Gastroesophageal sphincter (tissue), 4 donors: ENCODE measurements around the gene MGRN1. TPM values are rescaled to one million over a fixed set of nuclear protein-coding genes. Genes with fewer than 3 reads are reported as not detected.

ENCODE experiments used
- ATAC-seq: fragments of 150-250 bp; one replicate; pipeline ENCODE4 v1.9.1; 2016; ENCODE audit warnings: mild to moderate bottlenecking, moderate library complexity
- H3K27ac ChIP-seq, 4 donors: fragments of 200-600 bp; sonication (generic) in 3 of 4; 1 replicate in 3 of 4; 2 replicates in 1 of 4; pipeline ENCODE4 v1.5.1; 2016 to 2019
- H3K27me3 ChIP-seq: fragments of 200-600 bp; sonication (generic); one replicate; pipeline ENCODE4 v1.5.1; 2019
- H3K36me3 ChIP-seq, 2 donors: fragments of 200-600 bp; sonication (generic); one replicate each; pipeline ENCODE4 v1.5.1; 2019; ENCODE audit warnings: control low read depth in 1 of 2
- H3K4me1 ChIP-seq, 3 donors: fragments of 200-600 bp; sonication (generic); 1 replicate in 2 of 3; 2 replicates in 1 of 3; pipeline ENCODE4 v1.5.1; 2016 to 2019; ENCODE audit warnings: control low read depth in 2 of 3
- H3K4me3 ChIP-seq, 2 donors: fragments of 200-600 bp; sonication (generic); one replicate each; pipeline ENCODE4 v1.5.1; 2019; ENCODE audit warnings: mild to moderate bottlenecking in 1 of 2, moderate library complexity in 1 of 2
- H3K9me3 ChIP-seq, 3 donors: fragments of 200-600 bp; sonication (generic); one replicate each; pipeline ENCODE4 v1.5.1; 2017 to 2019; ENCODE audit warnings: control low read depth in 2 of 3
- EP300 ChIP-seq: sonication (generic); formaldehyde crosslinking; IDR thresholded peaks from one replicate; pipeline ENCODE4 v1.6.1; 2017; ENCODE audit warnings: antibody characterized with exemption, mild to moderate bottlenecking
- POLR2A ChIP-seq, 2 donors: fragments of 450-650 bp; IDR thresholded peaks; one replicate each; pipeline ENCODE4 v1.6.1; 2017; ENCODE audit warnings: antibody characterized with exemption in 2 of 2, mild to moderate bottlenecking in 2 of 2, moderate library complexity in 1 of 2
- POLR2AphosphoS5 ChIP-seq: sonication (generic); formaldehyde crosslinking; IDR thresholded peaks from one replicate; pipeline ENCODE4 v1.6.1; 2017; ENCODE audit warnings: antibody characterized with exemption
- WGBS, 2 donors: methylation state at CpG; one replicate each; pipeline ENCODE4 v1.1.5; 2018; ENCODE audit warnings: low coverage in 1 of 2; 5-methylcytosine and 5-hydroxymethylcytosine counted together
- total RNA-seq, 4 donors: library from RNA; depleted of rRNA; stranded (reverse); fragments of >200 nt; gene quantifications; one replicate each; pipeline ENCODE4 v1.1.0, GENCODE V29; 2016
- TF ChIP-seq, protein P1 (sequence below), 4 experiments: fragments of 200-600 bp in 2 of 4; fragments of 450-650 bp in 2 of 4; sonication (generic) in 1 of 4; IDR thresholded peaks; one replicate each; pipeline ENCODE4 v1.5.1; 2017 to 2019; ENCODE audit warnings: antibody characterized with exemption in 4 of 4, mild to moderate bottlenecking in 2 of 4, moderate library complexity in 2 of 4

Gene MGRN1
- total RNA-seq, 4 donors from 2014 or later: 29.2 to 67.0 (median 40.5) TPM

DNA sequence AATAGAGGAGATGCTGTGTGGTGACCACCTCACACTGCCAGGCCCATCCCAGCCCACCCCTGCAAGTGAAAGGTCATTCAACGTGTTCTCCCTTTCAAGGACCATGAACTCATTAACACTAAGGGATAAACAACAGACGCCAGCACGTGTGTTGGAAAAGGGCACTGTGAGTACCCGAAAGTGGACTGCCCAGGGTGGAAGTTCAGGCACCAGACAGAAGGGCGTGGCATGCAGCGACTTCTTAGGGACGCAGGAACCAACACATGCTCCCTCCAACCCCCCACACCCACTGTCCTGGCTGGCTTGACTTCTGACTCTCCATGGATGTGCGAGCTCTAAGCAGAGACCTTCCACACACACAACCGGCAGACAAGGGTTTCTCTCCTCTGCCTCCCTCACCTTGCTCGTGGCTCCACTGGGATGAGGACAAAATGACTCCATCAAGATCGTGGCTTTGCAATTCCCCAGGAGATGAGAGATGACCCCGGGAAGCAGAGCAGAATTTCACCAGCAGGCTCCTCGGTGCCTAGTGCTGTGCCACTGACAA, 20.9 kb upstream of the MGRN1 start:
- Histone ChIP-seq H3K9me3 (no peaks in the 10 kb centered on the region), H3K4me1 (peaks cover 0 to 35% (median 12%) of the 10 kb centered on the region in 3 donors), H3K27ac (no peak overlapping the region), H3K4me3 (no peak overlapping the region), H3K36me3 (peaks cover 0 to 20% of the 10 kb centered on the region in 2 donors), H3K27me3 (no peaks in the 10 kb centered on the region)
- 75% methylated on average over 5 of the region's 13 CpGs; no CpG with 5 or more reads in 1 of the 2 donors for WGBS, 2 donors
- TF ChIP-seq POLR2A (IDR thresholded peaks at IDR 0.05) (no peak), EP300 (no peak), POLR2AphosphoS5 (no peak)
- TF ChIP-seq, protein P1, sequence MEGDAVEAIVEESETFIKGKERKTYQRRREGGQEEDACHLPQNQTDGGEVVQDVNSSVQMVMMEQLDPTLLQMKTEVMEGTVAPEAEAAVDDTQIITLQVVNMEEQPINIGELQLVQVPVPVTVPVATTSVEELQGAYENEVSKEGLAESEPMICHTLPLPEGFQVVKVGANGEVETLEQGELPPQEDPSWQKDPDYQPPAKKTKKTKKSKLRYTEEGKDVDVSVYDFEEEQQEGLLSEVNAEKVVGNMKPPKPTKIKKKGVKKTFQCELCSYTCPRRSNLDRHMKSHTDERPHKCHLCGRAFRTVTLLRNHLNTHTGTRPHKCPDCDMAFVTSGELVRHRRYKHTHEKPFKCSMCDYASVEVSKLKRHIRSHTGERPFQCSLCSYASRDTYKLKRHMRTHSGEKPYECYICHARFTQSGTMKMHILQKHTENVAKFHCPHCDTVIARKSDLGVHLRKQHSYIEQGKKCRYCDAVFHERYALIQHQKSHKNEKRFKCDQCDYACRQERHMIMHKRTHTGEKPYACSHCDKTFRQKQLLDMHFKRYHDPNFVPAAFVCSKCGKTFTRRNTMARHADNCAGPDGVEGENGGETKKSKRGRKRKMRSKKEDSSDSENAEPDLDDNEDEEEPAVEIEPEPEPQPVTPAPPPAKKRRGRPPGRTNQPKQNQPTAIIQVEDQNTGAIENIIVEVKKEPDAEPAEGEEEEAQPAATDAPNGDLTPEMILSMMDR (IDR thresholded peaks at IDR 0.05): no peak
- ATAC-seq: no peak

DNA sequence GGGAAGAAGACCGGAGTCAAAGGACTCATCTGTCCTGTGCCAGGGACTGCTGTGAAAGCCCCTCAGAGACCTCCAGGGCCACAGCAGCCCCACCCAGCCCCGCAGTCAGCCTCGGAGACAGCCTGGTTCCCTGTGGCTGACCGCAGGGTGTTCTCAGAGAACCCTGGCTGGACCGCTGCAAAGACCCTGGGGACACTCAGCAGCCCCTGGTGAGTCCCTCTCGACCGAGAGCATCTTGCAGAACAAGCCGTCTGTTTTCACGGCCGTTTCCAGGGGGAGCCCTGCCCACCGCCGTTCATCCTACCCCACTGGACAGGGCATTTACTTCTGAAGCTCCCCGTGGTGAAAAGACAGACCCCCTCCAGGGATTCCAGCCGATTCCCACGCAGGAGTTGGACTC, 20.2 kb upstream of the MGRN1 start:
- no peaks in the 10 kb centered on the region for H3K9me3 ChIP-seq
- no peak overlapping the region for H3K27ac ChIP-seq
- 75% methylated on average over 5 of the region's 15 CpGs; no CpG with 5 or more reads in 1 of the 2 donors for WGBS, 2 donors
- H3K36me3 ChIP-seq: peaks cover 0 to 27% of the 10 kb centered on the region in 2 donors
- TF ChIP-seq POLR2A (IDR thresholded peaks at IDR 0.05) (no peak), POLR2AphosphoS5 (no peak), EP300 (no peak)
- TF ChIP-seq, protein P1 (IDR thresholded peaks at IDR 0.05): no peak
- no peak for ATAC-seq
- H3K4me1 ChIP-seq: peaks cover 0 to 37% (median 12%) of the 10 kb centered on the region in 3 donors
- H3K27me3 ChIP-seq: no peaks in the 10 kb centered on the region
- no peak overlapping the region for H3K4me3 ChIP-seq

DNA sequence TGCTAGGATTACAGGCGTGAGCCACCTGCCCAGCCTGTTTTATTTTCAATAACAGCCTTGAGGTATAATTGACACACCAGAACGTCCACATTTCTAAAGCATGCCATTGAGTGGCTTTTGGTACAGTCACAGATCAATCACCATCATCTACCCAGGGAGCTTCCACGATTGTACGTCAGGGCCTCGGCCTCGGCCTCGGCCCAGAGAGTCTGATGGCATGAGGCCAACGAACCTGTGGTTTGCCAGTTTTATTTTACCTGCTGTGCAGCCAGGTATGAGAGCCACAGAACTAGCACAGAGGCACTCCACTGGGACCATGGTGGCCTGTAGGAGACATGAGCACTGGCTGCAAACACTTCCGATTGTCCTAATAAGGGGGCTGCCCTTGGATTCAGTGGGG, 18.3 kb upstream of the MGRN1 start:
- WGBS, 2 donors: 75 to 85% methylated on average over 4 to 8 of the region's 9 CpGs
- Histone ChIP-seq H3K27me3 (no peaks in the 10 kb centered on the region), H3K27ac (no peak overlapping the region), H3K36me3 (peaks cover 0 to 41% of the 10 kb centered on the region in 2 donors), H3K4me3 (no peak overlapping the region), H3K9me3 (no peaks in the 10 kb centered on the region), H3K4me1 (peaks cover 0 to 43% (median 16%) of the 10 kb centered on the region in 3 donors)
- TF ChIP-seq POLR2A (IDR thresholded peaks at IDR 0.05) (no peak), POLR2AphosphoS5 (no peak), EP300 (no peak)
- TF ChIP-seq, protein P1 (IDR thresholded peaks at IDR 0.05): no peak
- ATAC-seq: no peak

DNA sequence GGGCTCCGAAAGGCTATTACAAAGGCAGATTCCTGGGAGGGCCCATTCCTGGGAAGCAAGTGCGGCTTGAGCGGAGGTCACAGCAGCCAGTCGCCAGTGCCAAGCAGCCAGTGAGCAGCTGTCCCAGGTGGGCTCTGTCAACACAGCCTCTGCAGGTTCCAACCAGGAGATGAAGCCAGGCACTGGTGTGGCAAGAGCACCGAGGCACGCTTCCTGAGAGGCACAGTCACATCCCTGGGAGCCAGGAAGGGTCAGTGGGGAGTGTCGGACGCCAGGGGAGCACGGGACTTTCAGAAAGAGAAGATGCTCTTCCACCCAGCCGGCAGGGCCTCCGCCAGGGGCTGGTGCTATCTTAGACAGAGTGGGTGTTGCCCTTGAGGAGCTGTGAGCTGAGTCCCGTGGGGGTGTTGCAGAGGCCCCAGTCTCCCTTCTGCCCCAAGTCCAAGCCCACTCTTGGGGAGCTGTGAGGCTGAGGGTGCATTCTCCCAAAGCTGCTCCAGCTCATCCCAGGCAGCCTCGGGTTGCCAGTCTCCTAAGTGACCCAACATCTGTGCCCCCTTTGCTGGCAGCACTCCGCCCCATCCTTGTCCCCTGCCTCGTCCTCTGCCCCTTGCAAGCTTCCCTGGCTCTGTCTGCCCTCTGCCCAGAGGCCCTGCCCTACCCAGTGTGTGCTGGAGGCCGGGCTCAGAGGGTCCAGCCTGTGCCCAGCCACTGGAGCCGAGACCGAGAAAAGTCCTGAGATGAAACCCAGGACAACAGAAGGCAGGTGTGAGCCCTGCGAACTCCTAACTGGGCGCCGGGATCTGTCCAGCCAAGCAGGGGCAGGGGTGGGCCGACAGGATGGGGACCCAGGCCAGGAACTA, 16.6 kb upstream of the MGRN1 start:
- Histone ChIP-seq H3K27me3 (no peaks in the 10 kb centered on the region), H3K4me1 (peaks cover 0 to 46% (median 25%) of the 10 kb centered on the region in 3 donors), H3K9me3 (no peaks in the 10 kb centered on the region), H3K27ac (no peak overlapping the region), H3K36me3 (peaks cover 0 to 41% of the 10 kb centered on the region in 2 donors), H3K4me3 (no peak overlapping the region)
- ATAC-seq: no peak
- 50% methylated on average over 1 of the region's 22 CpGs; no CpG with 5 or more reads in 1 of the 2 donors for WGBS, 2 donors
- TF ChIP-seq, protein P1 (IDR thresholded peaks at IDR 0.05): no peak

DNA sequence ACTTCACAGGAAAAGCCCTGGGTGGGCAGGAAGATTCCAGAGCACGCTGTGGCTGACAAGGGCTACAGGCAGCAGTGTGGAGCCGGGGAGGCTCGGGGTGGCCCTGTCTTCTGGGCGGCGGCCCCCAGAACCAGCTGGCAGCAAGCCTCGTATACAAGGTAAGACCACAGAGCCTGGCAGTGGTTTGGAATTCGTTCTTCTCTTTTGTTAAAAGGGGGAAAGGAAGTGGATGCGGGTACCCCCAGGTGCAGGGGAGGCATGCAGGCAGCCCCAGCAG, 16.0 kb upstream of the MGRN1 start:
- 78 to 81% methylated on average over 5 of the region's 8 CpGs for WGBS, 2 donors
- TF ChIP-seq, protein P1 (IDR thresholded peaks at IDR 0.05): no peak
- TF ChIP-seq POLR2AphosphoS5: no peak
- TF ChIP-seq EP300: no peak
- no peak for TF ChIP-seq POLR2A (IDR thresholded peaks at IDR 0.05)
- Histone ChIP-seq H3K4me1 (peaks cover 0 to 51% (median 30%) of the 10 kb centered on the region in 3 donors), H3K27me3 (no peaks in the 10 kb centered on the region), H3K4me3 (no peak overlapping the region), H3K9me3 (no peaks in the 10 kb centered on the region), H3K36me3 (peaks cover 0 to 41% of the 10 kb centered on the region in 2 donors), H3K27ac (no peak overlapping the region)
- no peak for ATAC-seq
